IPS-11a (cell line): ENCODE results near the gene PIGN.

Source experiments
- H3K4me3 ChIP-seq: one replicate; pipeline ENCODE4 v1.5.1; 2013; ENCODE audit warnings: low read depth, low read length, control low read depth

The PIGN gene

DNA sequence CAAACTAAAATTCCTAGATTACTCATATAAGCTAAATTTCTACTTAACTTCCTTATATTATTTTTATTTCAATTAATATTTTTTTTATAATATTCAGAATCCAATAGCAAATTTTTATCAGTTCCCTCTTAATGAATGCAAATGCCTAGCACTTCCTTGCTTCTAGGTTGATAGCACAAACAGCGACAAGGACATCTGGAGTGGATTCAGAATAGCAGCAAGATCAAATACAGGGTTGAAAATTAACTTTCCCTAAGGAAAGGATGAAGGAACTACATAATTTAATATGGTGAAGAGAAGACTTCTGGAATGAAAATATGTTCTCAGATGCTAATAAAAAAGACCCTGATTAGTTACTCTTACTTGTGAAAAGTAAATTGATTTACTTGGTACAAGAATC, 64.5 kb downstream of the PIGN start:
- H3K4me3 ChIP-seq: no peak overlapping the region

DNA sequence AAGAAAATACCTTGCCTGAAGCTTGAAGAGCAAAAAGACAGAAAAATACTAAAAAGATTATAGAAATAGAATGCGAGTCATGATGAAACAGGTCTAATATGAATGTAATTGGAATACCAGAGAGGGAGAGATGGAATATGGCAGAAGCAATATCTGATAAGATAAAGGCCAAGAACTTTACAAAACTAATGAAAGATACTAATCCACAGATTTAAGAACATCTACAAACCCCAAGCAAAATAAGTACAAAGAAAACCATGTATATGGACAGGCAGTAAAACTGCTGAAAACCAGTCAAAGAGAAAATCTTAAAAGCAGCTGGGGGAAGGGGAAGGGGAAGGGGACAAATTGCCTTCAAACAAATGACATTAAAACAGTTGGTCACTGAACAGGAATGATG, 67.0 kb downstream of the PIGN start:
- no peak overlapping the region for H3K4me3 ChIP-seq

DNA sequence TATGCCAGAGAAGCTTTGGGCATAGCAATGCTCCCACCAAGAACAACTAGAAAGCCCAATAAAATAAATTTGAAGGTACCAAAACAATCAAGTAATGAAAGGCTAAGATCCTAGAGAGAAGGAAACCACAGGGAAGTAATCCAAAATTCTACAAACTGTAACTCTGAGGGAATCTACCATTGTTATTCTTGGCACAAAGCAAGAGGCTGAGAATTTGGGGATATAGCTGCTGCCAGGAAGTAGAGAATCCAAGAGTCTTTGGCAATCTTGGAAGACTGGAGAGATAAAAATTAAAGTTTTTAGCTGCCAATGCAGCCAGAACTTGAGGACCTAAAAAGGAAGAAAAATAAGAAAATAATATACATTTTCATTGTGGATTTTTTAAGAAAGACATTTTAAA, 68.5 kb downstream of the PIGN start:
- no peak overlapping the region for H3K4me3 ChIP-seq

DNA sequence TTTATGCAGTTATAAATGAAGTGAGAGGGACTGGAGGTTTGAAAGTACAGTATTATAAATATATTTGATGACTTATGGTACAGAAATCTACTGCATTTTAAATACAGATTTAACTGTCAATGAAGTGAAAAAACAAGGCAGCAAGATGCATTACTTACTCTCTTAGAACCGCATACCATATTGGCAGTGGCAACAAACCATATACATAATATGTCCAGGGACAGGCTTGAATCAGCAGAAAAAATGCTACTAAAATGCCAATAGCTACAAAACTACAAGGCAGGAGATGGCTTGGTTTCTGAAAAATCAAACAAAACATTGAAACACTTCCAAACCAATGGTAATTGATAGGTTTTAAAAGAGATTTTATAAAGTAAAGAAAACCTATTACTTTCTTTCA, 77.2 kb downstream of the PIGN start:
- no peak overlapping the region for H3K4me3 ChIP-seq

DNA sequence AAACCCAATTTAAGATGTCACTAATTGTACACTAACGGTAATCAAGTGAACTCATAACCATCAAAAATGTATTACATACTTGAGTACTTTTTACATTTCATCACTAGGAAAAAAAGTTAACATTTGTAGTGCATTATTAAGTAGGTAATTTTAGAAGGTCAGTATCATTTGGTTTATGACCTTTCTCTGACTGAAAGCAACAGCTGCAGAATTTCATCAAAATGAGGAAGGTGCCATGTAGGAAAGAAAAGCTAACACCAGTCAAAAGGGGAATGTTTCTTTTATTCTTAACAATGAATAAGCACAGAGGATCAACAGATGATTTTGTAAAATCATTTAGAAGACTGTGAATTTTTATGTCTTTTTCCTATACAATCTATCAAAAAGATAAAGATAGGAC, 79.0 kb downstream of the PIGN start:
- H3K4me3 ChIP-seq: no peak overlapping the region

DNA sequence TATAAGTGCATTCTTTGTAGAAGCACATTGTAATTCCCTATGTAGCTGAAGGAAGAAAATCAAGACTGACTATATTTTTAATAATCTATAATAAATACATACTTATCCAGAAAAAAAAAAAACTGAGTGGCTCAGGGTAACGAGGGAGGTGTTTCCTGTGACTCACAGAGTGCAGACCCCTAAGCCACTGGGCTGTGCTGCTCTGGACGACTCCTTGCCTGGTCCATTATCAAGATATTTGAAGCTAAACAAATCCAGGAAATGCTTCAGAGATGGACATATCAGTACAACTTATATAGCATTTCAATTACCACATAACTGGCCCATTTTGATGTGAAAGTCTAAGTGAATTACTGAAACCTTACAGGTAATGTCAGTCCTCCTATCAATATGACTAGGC, 80.6 kb downstream of the PIGN start:
- no peak overlapping the region for H3K4me3 ChIP-seq

DNA sequence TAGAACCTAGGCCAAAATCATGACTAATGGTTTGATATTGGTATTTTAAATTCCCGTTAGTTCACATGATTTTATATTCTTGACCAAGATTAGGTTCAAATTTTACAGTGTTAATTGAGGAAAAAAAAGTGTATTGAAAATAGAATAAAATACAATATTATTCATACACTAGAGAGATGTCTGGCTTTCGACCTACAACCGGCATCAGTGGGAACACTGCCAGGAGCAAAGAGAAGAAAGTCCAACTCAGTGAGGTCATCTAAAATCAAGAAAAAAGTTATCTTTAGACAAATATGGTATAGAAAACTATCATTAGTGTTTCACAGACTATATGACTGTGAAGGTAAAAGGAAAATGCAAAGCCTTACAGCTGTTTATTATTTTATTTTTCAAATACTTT, 81.5 kb downstream of the PIGN start:
- no peak overlapping the region for H3K4me3 ChIP-seq

DNA sequence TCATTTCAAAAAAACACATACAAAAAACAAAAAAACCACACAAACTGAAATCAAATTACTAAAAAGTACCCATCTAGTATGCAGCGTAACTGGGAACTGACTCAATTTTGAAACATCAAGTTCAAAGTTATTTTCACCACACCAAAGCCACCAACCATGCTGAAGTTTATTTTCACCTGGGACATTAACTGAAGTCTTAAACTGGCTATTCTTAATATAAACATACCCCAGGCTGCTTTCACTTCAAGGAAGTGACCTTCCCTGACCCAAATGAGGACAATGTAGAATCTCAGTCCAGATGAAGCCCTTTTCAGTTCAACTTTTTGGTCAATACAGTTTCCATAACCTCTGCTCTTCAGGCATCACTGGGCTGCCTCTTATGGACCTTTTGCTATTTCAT, 84.6 kb downstream of the PIGN start:
- H3K4me3 ChIP-seq: no peak overlapping the region

DNA sequence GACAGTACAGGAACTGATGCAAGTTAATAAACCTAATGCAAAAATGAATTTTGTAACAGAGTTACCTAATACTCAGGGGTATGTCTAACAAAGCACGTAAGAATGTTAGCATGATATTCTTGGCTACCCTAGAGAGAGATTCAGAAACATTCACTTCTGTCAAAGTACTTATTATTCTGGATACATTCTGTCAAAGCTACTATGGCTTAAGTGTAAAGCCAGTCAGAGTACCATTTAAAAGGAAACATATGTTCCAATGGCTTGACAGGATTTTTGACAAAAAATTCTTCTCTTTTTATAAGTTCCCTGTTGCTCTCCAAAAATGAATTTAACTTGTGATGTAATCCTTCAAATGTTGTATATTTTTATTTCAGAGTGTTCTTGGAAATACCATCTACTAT, 85.5 kb downstream of the PIGN start:
- no peak overlapping the region for H3K4me3 ChIP-seq

DNA sequence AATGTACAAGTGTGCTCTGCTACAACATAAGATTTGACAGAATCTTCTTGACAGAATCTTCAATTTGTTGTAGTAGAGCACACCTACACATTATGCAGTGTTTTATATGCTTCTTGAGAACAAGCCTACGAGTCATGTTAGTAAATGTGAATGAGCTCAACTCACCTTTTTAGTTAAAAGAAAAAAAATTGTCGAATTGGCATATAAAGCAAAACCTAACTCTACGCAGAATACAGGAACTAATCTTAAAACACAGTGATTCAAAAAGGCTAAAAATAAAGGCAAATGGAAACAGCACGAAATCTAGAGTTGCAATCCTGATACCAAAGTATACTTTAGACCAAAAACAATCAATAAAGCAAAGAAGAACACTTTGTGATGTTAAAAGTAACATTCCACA, 87.9 kb downstream of the PIGN start:
- H3K4me3 ChIP-seq: no peak overlapping the region

DNA sequence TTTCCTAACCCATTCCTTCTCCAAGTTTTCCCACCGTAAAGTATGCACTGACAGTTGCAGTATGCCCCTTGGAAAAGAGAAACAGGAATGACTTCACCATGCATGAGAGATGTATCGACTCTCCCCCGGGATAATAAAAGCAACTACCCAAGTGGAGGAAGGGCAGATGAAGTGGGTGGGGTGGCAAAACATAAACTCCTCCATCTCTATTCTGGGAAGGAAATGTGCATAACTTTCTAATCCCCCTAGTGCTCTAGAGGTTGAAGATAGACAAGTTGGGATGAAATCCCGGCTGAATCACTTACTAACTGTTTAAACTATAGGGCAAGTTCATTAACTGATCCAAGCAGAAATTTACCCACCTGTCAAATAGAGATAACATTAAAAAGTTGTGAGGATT, 89.2 kb downstream of the PIGN start:
- no peak overlapping the region for H3K4me3 ChIP-seq

DNA sequence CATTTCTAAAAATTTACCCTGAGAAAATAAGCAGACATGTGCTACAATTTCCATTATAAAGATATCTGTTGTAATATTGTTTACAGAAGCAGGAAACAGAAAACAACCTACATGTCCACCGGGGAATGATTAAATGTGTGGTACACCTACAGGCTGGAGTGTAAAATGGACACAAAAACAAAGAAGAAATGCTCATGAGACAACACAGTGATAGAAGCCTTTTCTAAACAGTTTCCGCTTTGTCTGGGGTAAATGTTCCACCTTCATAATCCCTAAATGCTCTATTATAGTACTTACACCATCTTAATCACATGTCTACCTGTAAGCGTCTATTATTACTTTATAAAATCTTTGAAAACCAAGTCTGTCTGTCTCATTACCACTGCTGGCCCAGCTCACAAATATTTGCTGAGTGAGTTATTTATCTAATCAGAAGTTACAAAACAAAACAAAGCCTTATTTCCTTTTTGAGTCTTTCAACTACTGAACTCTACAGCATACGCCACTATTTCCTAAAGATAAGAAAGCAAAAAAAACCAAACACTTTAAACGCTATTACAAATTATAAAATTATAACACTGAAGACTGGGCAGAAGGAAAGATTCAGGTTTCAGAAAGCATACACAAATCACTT, 95.3 kb downstream of the PIGN start:
- no peak overlapping the region for H3K4me3 ChIP-seq

DNA sequence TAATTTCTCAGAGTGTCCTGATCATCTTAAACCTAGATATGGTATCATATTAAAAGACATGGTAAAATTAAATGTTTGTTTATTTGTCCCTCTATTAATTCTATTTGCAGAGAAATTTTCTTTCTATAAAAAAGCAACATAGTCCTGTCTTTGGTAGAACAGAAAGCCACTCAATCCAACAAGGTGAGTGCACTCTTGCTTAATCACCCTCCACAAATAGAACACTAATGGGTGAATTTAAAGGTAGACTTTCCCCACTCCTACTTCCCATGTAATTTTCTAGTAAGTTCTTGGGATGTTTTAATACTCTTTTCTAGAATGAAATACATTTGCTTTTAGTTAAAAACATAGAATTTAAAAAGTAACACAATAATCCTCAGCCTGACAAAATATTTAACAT, 97.7 kb downstream of the PIGN start:
- H3K4me3 ChIP-seq: no peak overlapping the region

DNA sequence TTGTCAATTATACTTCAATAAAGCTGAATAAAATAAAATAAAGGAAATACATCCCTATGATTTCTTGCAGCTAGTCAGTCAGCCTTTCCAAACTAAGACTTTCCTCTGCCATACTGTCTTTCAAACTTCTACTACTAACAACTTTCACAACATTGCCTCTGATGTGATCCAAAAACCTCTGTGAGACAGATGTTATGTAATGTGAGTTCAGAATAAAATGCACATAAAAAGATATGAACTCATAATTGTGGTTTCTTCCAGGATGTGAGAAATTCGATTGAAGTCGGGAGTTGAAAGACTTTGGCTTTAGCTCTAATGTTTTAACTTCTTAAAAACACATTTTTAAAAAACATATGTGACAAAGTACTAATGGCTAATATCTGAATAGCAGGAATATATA, 98.7 kb downstream of the PIGN start:
- H3K4me3 ChIP-seq: no peak overlapping the region

DNA sequence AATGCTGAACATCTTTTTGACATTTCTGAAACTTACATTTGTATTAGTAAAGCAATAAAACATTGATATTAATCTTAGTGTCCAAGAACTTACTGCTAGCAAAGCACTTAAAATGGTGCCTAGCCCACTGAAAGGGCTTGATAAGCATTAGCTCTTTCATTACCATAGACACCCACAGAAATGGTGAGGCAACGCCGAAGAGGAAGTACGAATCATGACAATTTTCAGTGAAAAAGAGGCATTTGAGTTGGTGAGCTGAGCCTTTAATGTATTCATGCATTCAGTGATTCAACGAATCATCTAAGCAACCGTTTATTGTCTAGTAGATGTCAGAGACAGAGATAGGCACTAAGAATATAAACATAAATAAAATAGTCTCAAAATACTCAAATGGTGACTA, 101.1 kb downstream of the PIGN start:
- H3K4me3 ChIP-seq: no peak overlapping the region

DNA sequence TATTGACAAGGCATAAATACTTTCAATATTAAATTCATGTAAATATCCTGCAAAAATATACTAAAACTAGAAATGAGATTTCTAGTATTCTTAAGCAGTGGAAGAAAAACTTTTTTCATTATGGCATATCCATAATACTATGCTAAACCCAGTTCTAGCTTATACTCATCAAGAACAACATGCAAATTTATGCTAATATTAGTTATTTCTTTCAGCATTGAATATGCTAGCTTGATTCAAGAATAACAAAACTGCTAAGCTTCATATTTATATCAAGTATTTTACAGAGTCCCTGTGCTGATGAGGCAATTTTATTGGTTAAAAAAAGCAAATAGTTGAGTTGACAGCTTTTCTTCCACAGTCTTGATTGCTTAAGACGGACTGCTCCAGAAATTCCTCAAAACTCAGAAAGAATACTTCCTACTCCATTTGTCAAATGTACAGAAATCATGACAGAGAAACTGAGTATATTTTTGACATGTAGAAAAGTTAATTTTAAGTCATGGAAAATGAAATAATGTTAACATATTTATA, 105.0 kb downstream of the PIGN start:
- H3K4me3 ChIP-seq: no peak overlapping the region

DNA sequence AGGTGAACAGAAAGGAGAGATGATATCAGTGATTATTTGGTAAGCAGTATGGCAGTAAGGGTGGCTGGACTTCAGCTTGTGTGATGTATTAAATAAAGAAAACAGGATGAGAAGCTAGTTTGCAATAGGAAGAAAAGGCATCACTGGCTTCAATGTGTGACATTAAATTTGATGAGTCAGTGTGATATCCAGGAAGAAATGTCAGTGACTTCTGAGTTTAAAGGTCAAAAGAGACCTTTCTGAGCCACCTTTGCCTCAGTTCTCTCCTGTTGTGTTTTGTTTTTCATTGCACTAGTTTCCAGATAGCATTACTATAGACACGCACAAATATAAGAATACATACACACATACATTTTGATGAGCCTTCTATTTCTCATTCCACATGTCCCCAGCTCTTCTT, 105.6 kb downstream of the PIGN start:
- no peak overlapping the region for H3K4me3 ChIP-seq

DNA sequence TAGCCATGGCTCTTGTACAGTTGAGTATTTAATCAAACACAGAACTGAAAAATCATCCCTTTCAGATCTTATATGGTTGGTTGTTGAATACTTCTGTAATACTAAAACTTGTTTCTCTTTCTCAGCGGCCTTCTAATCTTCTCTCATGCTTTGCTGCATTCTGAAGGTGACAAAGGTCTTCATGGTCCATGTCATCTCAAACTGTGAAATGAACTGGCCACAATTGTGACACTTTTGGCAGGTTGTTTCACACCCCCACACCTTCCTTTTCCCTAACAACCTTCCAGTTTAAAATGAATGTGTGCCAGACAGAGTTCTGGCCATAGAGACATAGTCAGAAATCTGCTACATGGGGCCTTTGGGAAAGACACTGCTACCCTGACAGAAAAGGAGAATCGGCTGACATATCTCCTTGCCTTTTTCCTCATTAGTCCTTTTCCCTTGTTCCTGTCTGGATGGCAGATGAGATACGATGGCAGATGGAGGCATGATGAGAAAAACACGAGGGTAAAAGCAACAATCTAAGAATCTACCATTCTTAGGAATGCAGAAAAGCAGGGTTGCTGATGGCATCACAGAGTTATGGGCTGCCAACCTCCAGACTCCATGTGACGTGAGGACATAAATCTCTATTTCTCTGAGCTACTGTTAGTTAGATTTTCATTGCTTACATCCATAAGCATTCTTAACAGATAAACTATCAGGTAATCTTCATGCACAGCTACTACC, 106.5 kb downstream of the PIGN start:
- H3K4me3 ChIP-seq: no peak overlapping the region

DNA sequence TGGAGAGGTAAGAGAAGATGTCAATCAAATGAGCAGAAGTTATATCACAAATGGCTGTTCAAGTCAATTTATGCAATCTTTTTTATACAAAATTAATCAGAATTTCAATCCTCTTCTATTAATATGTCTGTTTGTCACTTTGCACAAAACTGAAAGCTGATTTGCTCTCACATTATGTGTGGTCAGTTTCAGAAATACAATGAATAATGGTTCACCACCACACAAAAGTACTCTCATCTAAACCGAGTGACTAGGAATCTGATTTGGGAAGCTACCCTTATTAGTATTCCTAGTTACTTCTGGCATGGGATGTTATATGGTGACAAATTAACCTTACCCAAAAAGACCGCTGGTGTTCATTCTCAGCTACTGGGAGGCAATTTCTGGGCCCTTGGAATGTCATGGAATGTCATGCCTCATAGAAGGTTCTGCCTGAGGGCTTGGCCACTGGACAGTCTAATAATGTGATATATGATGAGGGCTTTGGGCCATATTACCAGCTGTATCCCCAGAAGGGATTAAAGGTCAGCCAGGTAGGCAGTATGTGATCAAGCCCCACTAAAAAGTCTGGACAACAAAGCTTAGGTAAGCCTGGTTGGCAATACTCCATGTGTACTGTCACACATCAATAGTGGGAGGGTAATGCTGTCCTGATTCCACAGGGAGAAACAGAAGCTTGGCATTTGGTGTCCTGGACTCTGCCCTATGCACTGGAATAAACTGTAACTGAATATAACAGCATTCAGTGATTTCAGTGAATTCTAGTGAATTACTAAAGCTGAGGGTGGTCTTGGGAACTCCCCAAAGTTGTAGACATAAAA, 113.2 kb downstream of the PIGN start:
- no peak overlapping the region for H3K4me3 ChIP-seq

DNA sequence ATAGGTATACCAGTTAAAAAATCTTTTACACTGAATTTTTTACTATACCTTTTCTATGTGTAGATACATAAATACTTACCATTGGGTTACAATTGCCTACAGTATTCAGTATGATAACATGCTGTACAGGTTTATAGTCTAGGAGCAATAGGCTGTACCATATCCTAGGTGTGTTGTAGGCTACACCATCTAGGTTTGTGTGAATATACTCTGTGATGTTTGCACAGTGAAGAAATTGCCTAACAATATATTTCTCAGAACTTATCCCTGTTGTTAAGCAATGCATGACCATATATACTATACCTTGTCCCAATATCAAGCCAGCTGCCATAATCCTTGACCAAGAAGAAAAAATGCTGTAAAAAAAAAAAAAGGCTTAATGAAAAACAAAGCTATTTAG, 114.5 kb downstream of the PIGN start:
- H3K4me3 ChIP-seq: no peak overlapping the region

DNA sequence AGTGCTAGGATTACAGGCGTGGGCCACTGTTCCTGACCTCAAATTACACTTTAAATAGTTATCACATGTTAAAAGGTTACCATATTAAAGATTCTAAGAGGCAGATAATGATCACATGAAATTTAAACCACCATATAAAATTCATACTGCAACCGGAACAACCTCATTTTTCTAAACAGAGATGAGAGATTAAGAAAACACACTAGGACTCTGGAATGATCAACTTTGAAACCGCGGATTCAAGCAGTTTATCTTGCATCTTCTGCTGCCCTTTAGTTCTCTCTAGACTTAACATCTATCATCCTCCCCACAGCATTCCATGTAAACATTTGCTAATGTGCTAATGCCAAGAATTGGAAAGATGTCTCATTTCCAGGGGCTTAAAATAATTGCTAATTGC, 115.8 kb downstream of the PIGN start:
- H3K4me3 ChIP-seq: no peak overlapping the region

DNA sequence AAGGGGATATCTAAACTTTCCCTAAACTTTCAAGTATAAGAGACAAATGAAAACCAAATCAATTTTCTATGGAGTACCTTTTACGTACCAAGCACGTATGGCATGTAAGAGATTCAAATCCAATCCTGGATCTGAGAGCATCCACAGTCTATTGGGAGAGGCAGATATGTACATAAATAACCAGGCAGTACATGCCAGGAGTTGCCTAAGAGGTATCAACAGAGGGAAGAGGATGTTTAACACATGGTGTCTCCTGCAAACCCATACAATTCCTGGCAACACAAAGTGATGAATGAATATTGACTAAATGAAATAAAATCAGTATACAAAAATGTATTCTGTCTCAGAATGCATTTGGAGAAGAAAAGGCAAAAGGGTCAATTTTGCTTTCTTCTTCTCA, 116.6 kb downstream of the PIGN start:
- no peak overlapping the region for H3K4me3 ChIP-seq
